Globus pallidus (tissue), 1 donor: ENCODE data around the gene MYO18B.

Source experiments
- DNase-seq: peaks from one replicate; pipeline ENCODE4 v3.0.0-alpha.2; 2015; ENCODE audit warnings: low spot score

The MYO18B gene

DNA sequence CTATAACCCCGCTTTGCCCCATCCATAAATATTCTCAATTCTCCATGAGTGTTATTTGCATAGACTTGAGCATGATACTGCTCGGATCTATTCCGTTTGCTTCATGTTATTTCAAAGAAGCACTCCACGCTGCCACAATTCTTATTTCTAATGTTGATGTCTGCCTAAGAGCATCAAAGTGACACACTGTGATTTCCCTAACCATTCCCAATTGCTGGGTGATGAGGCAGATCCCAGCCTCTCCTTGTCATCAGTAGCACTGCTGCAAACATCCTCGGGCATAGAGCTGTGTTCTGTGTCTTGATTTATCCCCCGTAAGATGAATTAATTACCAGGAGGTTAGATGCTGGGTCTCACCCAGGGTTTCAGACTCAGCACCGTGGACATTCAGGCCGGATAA lies 249.0 kb downstream of the MYO18B start:
- DNase-seq: no peak

DNA sequence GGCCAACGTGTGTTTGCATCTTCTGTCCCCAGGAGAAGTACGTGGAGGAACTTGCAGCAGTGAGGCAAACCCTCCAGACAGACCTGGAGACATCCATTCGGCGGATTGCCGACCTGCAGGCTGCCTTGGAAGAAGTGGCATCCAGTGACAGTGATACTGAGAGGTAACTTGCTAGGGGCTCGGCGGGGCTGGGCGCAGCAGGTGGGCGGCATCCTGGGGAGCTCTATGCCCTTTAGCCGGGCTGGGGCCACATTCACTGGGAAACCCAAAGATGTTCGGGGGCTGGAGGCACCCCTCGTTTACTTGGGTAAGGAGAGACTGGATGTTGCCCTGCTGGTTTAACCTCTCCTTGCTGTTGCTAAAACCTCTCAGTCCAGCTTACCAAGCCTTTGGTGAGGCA lies 250.3 kb downstream of the MYO18B start:
- DNase-seq: no peak

- no peak for DNase-seq
Measured at GRCh38 chr22:25996669-25997068, 254.7 kb downstream of the MYO18B start.

GRCh38 chr22:25997886-25998775 lies 256.1 kb downstream of the MYO18B start:
- no peak for DNase-seq

DNA sequence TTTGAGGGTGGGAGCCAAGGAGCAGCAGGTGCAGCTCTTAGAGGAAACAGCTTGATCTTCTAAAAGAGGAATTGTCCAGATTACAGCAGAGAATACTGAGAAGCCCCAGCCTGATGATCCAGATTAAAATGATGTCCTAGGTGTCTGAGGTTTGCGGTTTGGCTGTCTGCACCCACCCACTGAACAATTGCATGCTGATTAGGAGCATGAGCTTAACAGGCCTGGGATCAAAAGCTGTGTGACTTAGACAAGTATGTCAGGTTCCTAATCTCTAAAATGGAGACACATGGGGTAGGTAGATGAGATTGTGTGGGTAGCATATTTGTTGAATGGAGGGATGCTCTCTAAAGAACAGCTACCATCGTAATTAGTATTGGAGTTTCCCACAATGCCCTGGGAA lies 260.5 kb downstream of the MYO18B start:
- DNase-seq: no peak

DNA sequence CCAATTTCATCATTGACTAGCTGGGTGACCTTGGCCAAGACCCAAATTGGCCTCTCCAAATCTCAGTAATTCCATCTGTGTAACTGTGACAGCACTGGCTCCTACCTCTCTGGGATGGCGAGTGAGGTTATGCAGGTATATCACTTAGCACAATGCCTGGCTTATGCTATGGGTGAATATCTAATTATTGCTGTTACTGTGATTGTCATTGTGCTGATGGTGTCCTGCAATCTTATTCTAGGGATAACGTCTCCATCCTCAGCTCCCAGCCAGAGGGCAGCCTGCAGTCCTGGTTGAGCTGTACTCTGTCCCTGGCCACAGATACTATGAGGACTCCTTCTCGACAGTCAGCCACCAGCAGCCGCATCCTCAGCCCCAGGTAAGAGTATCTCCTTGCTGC lies 262.5 kb downstream of the MYO18B start:
- no peak for DNase-seq

- DNase-seq: no peak
Measured at GRCh38 chr22:26008587-26008986, 266.6 kb downstream of the MYO18B start.

DNA sequence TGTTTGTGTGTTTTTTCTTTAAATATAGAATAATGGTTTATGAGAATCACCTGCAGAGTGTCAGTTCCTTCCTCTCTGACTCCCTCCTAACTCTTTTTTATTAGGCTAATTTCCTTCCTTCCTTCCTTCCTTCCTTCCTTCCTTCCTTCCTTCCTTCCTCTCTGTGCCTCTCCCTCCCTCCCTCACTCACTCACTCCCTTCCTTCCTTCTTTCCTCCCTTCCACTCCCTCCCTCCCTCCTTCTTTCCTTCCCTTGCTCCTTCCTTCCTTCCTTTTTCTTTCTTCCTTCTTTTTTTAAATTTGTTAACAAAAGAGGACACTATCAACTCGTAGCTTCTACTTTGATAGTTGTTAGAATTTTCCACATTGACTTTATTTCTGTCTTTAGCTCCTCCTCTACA lies 274.9 kb downstream of the MYO18B start:
- no peak for DNase-seq

DNA sequence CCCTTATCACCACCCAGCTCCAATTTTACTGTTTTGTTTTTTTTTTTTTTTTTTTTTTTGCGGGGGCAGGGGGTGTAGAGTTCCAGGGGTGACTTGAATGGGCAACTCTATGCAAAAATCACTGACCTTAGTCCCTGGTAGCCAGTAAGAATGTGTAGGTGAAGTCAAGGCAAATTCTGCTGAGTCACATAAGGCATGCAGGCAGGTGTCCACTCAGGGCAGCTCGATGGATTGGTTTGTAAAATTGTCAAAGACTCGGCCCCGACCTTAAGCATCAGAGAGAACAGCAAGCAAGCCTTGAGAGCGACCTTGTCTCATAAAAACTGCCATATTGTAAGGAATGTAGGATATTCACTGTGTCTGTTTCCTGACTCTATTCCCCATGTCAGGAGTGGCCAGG lies 275.9 kb downstream of the MYO18B start:
- no peak for DNase-seq

- DNase-seq: no peak
Measured at GRCh38 chr22:26019596-26019995, 277.6 kb downstream of the MYO18B start.

DNA sequence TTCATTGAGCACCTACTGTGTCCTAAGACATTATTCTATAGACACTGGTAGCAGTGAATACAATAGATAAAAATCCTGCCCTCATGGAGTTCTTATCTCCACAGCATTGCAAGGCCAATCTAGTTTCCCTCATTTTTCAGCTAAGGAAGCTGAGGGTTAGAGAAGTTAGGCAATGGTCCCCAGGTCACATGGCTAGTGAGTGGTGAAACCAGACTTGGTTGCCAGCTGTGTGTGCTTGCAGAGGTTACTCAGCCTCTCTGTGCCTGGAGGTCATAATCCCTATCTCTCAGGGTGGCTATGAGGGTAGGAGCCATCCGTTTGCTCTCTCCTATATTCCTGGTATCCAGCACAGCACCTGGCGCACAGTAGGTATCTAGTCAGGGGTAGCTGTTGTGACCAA lies 279.5 kb downstream of the MYO18B start:
- DNase-seq: no peak

GRCh38 chr22:26023104-26023775 lies 281.3 kb downstream of the MYO18B start:
- DNase-seq: no peak

- DNase-seq: no peak
Measured at GRCh38 chr22:26025626-26026025, 283.6 kb downstream of the MYO18B start.

DNA sequence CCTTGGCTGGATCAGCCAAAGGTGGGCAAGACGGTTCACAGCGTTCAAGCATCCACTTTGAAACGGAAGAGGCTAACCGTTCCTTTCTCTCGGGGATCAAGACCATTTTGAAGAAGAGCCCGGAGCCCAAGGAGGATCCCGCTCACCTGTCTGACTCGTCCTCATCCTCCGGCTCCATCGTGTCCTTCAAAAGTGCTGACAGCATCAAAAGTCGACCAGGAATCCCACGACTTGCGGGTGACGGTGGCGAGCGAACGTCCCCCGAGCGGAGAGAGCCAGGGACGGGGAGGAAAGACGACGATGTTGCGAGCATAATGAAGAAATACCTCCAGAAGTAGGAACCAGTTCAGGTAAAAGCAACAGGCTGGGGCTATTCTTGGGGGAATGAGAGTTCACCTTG lies 285.4 kb downstream of the MYO18B start:
- DNase-seq: no peak

GRCh38 chr22:26031641-26032040 lies 289.7 kb downstream of the MYO18B start:
- no peak for DNase-seq

GRCh38 chr22:26033071-26033470 lies 291.1 kb downstream of the MYO18B start:
- DNase-seq: no peak

- no peak for DNase-seq
Measured at GRCh38 chr22:26033586-26033985, 291.6 kb downstream of the MYO18B start.

DNA sequence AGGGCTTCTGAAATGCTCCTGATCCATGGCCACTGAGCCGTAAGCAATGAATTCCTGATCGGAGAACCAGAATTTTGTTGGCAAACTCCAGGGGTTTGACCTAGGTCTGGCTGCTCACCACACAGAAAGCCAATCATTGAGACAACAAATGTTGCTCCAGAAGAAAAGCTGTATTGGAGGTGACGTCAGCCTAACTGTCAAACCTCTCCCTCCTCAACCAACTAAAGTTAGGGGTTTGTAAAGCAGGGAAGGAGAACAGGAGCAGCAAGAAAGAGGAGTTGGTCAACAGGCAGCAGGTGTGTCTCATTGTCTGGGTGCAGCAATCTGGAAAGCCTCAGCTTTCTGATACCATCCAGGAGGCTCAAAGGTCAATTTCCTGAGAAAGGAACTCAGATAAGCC lies 293.5 kb downstream of the MYO18B start:
- no peak for DNase-seq

DNA sequence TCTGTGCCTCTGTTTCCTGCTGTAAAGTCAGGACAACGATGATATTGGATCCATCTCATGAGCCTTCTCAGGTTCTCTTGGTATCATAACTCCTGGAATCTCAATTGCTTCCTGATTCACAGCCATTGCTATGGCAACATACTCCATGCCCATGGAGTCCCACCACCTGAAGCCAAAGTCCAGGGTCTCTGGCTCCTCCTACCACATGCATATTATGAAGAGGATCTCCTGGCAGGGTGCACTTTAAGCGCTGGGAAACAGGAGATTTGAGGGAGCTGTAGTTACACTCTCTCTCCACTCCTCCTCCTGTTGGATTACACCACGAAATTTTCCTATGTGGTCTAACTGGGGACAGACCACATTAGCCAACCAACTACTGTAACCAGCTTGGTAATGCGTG lies 296.4 kb downstream of the MYO18B start:
- DNase-seq: no peak

- DNase-seq: no peak
Measured at GRCh38 chr22:26041931-26042330, 299.9 kb downstream of the MYO18B start.

DNA sequence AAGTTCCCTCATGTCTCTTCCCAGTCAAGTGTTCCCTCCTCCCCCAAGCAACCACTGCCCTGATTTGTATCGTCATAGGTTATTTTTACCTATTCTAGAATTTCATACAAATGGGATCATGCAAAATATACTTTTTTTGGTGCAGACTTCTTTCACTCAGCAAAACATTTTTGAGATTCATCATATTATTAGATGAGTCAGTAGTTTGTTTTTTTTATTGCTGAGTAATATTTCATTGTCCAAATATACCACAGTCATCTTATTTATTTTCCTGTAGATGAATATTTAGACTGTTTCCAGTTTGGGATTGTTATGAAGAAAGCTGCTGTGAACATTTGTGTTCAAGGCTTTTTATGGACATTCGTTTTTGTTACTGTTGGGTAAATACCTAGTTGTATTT lies 301.0 kb downstream of the MYO18B start:
- DNase-seq: no peak

DNA sequence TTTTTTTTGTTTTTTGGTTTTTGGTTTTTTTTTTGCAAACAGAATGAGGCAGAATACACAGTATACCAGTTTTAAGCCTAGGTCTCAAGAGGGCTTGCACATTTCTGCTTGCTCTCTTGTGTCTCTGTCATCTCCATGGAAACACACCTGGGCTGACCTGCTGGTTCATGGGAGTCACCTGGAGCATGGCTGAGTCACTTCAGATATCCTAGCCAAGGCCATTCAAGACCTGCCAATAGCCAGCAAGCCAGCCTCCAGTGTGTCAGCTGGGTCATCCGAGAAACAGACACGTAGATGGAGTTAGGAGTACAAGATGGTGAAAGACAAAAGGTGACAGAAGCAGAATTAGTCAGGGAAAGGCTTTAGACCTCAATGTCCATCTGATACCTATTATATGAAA lies 303.1 kb downstream of the MYO18B start:
- no peak for DNase-seq

DNA sequence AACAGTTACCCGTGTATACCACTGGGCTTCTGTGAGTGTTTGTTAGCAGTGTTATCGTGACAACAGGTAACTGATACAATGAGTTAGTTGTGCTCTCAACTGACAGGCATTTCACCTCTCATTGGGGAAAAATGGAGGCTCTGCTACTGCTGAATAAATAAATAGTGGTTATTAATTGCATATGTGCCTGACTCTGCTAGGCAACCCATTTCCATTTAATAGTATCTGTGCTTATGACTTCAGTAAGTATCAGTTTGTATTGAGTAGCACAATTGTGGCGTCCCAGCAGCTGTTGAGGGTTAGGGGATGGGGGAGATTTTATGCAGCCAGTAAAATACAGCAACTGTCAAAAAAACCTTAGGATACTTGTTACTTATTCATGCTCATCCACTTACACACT lies 303.9 kb downstream of the MYO18B start:
- DNase-seq: no peak

- DNase-seq: no peak
Measured at GRCh38 chr22:26047516-26047915, 305.5 kb downstream of the MYO18B start.
